IPS-18c (cell line): ENCODE data around the gene CCDC34.

ENCODE experiments used
- H3K4me3 ChIP-seq: 2 replicates; pipeline ENCODE4 v1.7.0; 2013; ENCODE audit warnings: low read depth, mild to moderate bottlenecking, low read length, moderate library complexity; ENCODE audit not compliant: insufficient read depth
- H3K9me3 ChIP-seq: one replicate; pipeline ENCODE4 v1.6.1; 2013; ENCODE audit warnings: mild to moderate bottlenecking, low read length, moderate library complexity; ENCODE audit not compliant: control insufficient read depth, insufficient read depth

The CCDC34 gene, protein sequence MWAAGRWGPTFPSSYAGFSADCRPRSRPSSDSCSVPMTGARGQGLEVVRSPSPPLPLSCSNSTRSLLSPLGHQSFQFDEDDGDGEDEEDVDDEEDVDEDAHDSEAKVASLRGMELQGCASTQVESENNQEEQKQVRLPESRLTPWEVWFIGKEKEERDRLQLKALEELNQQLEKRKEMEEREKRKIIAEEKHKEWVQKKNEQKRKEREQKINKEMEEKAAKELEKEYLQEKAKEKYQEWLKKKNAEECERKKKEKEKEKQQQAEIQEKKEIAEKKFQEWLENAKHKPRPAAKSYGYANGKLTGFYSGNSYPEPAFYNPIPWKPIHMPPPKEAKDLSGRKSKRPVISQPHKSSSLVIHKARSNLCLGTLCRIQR

DNA sequence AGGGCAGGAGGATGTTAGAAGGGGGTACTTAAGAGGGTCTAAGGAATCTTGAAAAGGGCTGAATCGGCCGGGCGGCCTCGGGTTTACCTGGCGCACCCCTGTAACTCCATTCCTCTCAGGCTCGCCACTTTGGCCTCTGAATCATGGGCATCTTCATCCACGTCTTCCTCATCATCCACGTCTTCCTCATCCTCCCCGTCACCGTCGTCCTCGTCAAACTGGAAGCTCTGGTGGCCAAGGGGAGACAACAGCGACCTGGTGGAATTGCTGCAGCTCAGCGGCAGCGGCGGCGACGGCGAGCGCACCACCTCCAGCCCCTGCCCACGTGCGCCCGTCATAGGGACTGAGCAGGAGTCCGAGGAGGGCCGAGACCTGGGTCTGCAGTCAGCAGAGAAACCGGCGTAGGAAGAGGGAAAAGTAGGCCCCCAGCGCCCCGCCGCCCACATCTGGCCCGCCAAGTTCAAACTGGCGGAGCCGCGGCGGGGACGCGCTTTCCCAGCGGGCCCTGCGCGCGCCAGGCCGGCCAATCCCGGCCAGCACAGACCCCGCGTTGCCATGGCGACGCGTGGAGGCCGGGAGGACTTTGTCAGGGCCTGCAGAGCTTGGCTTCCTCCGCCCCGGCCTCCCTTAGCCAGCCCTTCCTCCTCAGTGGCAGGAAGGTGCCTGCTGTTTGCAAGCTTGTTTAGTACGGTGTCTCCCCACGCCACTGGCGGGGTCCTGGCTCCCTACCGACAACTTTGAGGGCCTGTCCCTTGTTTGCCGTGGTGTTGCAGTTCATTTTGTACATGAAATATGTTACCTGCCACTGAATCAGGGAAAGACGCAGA lies at the start of gene CCDC34:
CCDC34 (minus strand) TSS at position 467 of the 827 bp plus-strand sequence; CDS start at position 446, 21 bp downstream.
- Histone ChIP-seq H3K9me3 (no peaks in the 10 kb centered on the region), H3K4me3 (peak within 1 kb of the TSS; percentile 88)

DNA sequence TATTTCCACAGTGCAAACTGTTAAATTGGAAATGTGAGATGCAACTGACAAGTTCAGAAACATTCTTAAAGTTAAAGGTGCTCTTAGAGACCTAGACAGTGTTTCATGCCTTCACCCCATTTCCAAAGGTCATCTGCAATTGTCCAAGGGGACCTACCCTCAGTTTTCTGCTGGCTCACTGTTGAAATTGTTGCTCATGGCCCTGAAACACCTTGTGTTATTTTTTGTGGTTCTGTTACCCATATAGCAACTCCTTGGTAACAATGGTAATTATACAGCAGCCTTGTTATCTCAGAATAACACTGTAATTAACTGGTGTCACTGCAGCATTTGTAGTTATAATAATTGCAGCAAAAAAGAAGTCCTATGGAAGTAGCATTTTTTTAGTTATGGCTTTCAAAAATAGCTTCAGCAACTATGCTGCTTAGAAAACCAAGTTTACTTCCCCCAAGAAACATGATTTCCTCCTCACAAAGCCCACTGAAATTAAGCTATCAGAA lies 49.2 kb upstream of the CCDC34 start:
- H3K9me3 ChIP-seq: no peaks in the 10 kb centered on the region
- H3K4me3 ChIP-seq: no peak overlapping the region

GRCh38 chr11:27411328-27411727 lies 48.3 kb upstream of the CCDC34 start:
- no peaks in the 10 kb centered on the region for H3K9me3 ChIP-seq
- no peak overlapping the region for H3K4me3 ChIP-seq

DNA sequence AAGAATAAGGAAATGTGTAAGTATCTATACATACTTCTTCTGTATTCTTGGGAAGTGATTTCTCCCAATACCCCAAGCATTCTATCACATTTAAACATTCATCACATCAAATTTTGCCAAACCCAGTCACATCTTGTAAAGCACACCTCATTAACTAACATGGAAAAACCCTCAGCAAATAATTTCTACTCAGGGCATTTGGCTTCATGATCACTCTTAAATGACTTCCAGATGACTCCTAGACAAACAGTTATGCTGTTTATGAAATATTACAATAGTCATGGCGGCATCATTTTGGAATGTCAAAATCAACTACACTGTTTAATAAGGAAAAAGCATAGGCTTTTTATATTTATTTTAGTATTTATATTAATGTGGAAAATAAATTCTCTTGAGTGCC lies 47.3 kb upstream of the CCDC34 start:
- H3K9me3 ChIP-seq: no peaks in the 10 kb centered on the region

GRCh38 chr11:27409742-27410141 lies 46.7 kb upstream of the CCDC34 start:
- Histone ChIP-seq H3K4me3 (no peak overlapping the region), H3K9me3 (no peaks in the 10 kb centered on the region)

More for the DNA sequence above, 47.3 kb upstream of the CCDC34 start:
- H3K4me3 ChIP-seq: no peak overlapping the region

DNA sequence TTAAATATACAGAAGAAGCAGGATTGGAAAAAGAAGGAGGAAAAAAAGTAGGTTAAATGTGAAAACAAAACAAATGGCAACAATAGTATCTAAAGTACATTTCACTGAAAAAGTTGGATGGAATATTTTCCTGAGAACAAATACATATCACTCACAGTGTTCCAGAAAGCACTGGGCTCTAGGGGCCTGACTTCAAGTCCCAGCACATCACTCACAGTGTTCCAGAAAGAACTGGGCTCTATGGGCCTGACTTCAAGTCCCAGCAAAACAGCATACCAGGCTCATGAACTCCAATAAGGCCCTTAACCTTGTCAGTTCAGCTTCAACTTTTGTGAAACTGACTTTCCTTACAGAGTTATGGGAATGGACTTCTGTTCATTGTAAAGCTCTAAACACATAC lies 46.0 kb upstream of the CCDC34 start:
- Histone ChIP-seq H3K9me3 (no peaks in the 10 kb centered on the region), H3K4me3 (no peak overlapping the region)

DNA sequence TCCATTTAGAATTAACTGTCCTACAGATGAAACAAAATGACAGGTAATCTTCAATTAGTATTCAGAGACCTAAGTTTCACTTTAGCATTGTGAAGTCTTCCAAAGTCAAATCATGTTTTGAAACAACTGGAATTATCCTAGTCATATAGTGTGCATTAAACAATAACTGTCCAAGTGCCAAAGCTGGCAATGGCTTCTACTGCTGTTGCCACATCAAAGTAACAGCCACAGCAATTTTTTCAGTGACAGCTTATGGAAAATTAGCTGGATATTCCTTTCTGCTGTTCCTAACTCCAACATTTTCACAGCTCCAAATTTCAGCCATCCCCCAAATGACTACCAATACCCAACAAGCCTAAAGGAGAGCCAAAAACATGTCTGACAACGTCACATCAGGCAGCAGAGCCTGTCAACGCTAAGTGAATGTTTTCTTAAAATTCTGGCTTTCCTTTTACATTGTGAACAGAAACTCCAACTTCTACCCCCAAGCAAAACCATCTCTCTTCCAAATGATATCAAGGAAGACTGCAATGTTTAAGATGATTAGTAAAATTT lies 45.3 kb upstream of the CCDC34 start:
- Histone ChIP-seq H3K9me3 (no peaks in the 10 kb centered on the region), H3K4me3 (no peak overlapping the region)

GRCh38 chr11:27406498-27407354 lies 43.7 kb upstream of the CCDC34 start:
- H3K9me3 ChIP-seq: no peaks in the 10 kb centered on the region
- no peak overlapping the region for H3K4me3 ChIP-seq

DNA sequence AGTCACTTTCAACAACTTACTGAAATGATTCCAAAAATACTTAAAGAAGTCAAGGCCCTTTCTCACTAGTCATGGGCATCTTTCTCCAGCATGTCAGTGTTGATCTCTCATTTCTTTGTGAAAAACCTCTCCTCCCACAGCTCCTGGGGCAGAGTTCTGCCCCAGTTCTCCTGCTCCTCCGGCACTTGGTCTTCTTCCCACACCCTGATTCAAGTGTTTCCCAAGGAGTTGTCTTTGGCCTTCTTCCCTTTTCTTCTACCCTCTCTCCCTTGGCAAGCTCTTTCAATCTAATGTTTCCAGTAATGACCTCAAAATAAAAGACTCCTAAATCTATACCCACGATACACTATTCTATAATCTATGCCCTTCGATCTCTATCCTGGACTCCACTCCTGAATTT lies 42.1 kb upstream of the CCDC34 start:
- Histone ChIP-seq H3K4me3 (no peak overlapping the region), H3K9me3 (no peaks in the 10 kb centered on the region)

- Histone ChIP-seq H3K9me3 (no peaks in the 10 kb centered on the region), H3K4me3 (no peak overlapping the region)
Measured at GRCh38 chr11:27404427-27404826, 41.4 kb upstream of the CCDC34 start.

DNA sequence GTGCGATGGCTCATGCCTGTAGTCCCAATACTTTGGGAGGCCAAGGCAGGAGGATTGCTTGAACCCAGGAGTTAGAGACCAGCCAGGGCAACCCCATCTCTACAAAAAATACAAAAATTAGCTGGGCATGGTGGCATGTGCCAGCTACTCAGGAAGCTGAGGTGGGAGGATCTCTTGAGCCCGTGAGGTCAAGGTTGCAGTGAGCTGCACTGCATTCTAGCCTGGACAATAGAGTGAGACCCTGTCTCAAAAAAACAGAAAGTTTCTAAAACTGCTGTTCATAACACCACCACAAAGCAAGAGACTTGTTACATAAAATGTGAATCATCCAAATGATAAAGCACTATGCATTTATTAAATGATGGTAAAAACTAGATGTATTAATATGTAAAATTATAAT lies 40.2 kb upstream of the CCDC34 start:
- Histone ChIP-seq H3K9me3 (no peaks in the 10 kb centered on the region), H3K4me3 (no peak overlapping the region)

DNA sequence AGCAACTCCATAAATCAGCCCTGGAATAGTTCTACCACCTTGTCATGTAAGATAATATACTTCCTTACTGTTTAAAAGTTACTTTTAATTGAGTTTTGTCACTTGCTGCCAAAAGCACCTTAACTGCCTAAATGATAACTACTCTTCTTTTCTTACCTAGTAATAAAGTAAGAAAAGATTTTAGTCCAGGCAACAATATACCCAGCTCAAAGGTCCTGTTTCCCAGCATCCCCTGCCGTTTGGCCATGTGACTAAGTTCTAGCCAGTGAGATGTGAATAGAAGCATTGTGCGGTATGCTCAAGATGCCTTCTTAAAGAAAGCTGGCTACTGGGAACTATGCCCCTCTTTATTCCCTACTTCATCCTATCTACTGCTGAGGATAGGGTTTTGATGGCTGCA lies 39.4 kb upstream of the CCDC34 start:
- no peaks in the 10 kb centered on the region for H3K9me3 ChIP-seq
- H3K4me3 ChIP-seq: no peak overlapping the region

GRCh38 chr11:27401833-27402316 lies 38.9 kb upstream of the CCDC34 start:
- no peak overlapping the region for H3K4me3 ChIP-seq
- no peaks in the 10 kb centered on the region for H3K9me3 ChIP-seq

DNA sequence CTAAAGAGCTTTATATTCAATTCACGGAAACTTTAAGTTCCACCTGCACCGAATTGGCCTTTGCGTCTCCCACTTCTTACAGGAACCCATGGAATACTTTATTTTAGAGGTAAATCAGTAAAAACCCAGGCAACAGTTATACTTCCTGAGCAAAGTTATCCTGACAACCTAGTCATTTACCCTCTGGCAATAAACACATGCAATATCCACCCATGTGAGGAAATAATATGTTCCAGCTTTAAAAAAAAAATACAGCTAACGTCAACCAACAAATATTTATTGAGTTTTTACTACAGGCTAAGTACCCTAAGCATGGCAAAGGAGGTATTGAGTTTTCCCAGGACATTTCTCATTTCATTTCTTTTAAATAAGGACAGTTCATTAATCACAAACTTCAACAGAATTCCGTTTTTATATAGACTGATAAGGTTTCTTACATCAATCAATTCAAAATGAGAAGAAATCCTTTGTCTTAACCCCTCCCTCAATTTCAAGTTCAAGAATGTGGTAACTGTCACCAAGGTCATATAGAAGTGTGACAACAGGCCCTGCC lies 38.3 kb upstream of the CCDC34 start:
- Histone ChIP-seq H3K9me3 (no peaks in the 10 kb centered on the region), H3K4me3 (no peak overlapping the region)

- H3K4me3 ChIP-seq: no peak overlapping the region
- H3K9me3 ChIP-seq: no peaks in the 10 kb centered on the region
Measured at GRCh38 chr11:27398400-27398770, 35.4 kb upstream of the CCDC34 start.

GRCh38 chr11:27397624-27398399 lies 34.8 kb upstream of the CCDC34 start:
- no peaks in the 10 kb centered on the region for H3K9me3 ChIP-seq
- H3K4me3 ChIP-seq: no peak overlapping the region
